OCI-M1 (cell line): ENCODE measurements around the gene NOP14.
A peak's percentile ranks its signal among the peaks of the same experiment; 100 is the strongest.
"Not testable (repeated sequence)": the region's sequence is repeated elsewhere in the genome, so short reads cannot be mapped to it uniquely, and the experiment has no call there.

Experiments used
- DNase-seq: peaks from one replicate; lab custom pipeline; 2025; lab: John Stamatoyannopoulos, UW

NOP14 gene

GRCh38 chr4:2942532-2943363 lies 20.5 kb downstream of the NOP14 start:
- no peak for DNase-seq

GRCh38 chr4:2942037-2942531 lies 21.1 kb downstream of the NOP14 start:
- no peak for DNase-seq

GRCh38 chr4:2941138-2942036 lies 21.8 kb downstream of the NOP14 start:
- no peak for DNase-seq

GRCh38 chr4:2940267-2941137 lies 22.7 kb downstream of the NOP14 start:
- no peak for DNase-seq

- no peak for DNase-seq
These were observed 23.6 kb downstream of the NOP14 start for GRCh38 chr4:2939383-2940243.

- DNase-seq, result no peak
These were observed 24.3 kb downstream of the NOP14 start for GRCh38 chr4:2938906-2939305.

- DNase-seq, result not testable (repeated sequence)
These were observed 24.8 kb downstream of the NOP14 start for GRCh38 chr4:2938411-2938810.

GRCh38 chr4:2937986-2938385 lies 25.2 kb downstream of the NOP14 start:
- DNase-seq, result no peak

GRCh38 chr4:2937146-2937857 lies 25.9 kb downstream of the NOP14 start:
- no peak for DNase-seq

- no peak for DNase-seq
These were observed 26.4 kb downstream of the NOP14 start for GRCh38 chr4:2936773-2937145.

GRCh38 chr4:2935762-2936743 lies 27.2 kb downstream of the NOP14 start:
- peak; percentile 35 for DNase-seq

- peak; percentile 94 for DNase-seq
These were observed 28.1 kb downstream of the NOP14 start for GRCh38 chr4:2934813-2935761.

- peak; percentile 8 for DNase-seq
These were observed 29.0 kb downstream of the NOP14 start for GRCh38 chr4:2934077-2934812.

- no peak for DNase-seq
These were observed 29.6 kb downstream of the NOP14 start for GRCh38 chr4:2933566-2934076.

- no peak for DNase-seq
These were observed 30.1 kb downstream of the NOP14 start for GRCh38 chr4:2932951-2933565.

- DNase-seq, result no peak
These were observed 30.8 kb downstream of the NOP14 start for GRCh38 chr4:2932321-2932950.
